Stimulated activated CD8-positive, alpha-beta memory T cell treated with anti-CD3 and anti-CD28 coated beads, Interleukin-4, amount 100 ng/mL, for 48 hours (primary cell): ENCODE measurements around the gene ATP2B3.
A peak's percentile ranks its signal among the peaks of the same experiment; 100 is the strongest.

Source experiments
- DNase-seq: peaks from one replicate; pipeline ENCODE4 v3.0.0-alpha.2; 2020

The ATP2B3 gene

GRCh38 chrX:153539171-153539978 lies 21.9 kb downstream of the ATP2B3 start:
- DNase-seq, result peak; percentile 77

GRCh38 chrX:153539979-153540358 lies 22.5 kb downstream of the ATP2B3 start:
- no peak for DNase-seq

- DNase-seq, result no peak
These were observed 27.3 kb downstream of the ATP2B3 start for GRCh38 chrX:153544727-153545126.

GRCh38 chrX:153546386-153546785 lies 28.9 kb downstream of the ATP2B3 start:
- no peak for DNase-seq

GRCh38 chrX:153547195-153547594 lies 29.8 kb downstream of the ATP2B3 start:
- no peak for DNase-seq

GRCh38 chrX:153549231-153549630 lies 31.8 kb downstream of the ATP2B3 start:
- no peak for DNase-seq

GRCh38 chrX:153549807-153550206 lies 32.4 kb downstream of the ATP2B3 start:
- no peak for DNase-seq

- no peak for DNase-seq
These were observed 33.7 kb downstream of the ATP2B3 start for GRCh38 chrX:153551135-153551534.

- peak; percentile 69 for DNase-seq
These were observed 37.2 kb downstream of the ATP2B3 start for GRCh38 chrX:153554519-153555167.

- no peak for DNase-seq
These were observed 39.3 kb downstream of the ATP2B3 start for GRCh38 chrX:153556767-153557166.

- DNase-seq, result no peak
These were observed 40.3 kb downstream of the ATP2B3 start for GRCh38 chrX:153557618-153558355.

GRCh38 chrX:153560000-153560399 lies 42.6 kb downstream of the ATP2B3 start:
- no peak for DNase-seq

- DNase-seq, result no peak
These were observed 43.0 kb downstream of the ATP2B3 start for GRCh38 chrX:153560466-153560865.

- no peak for DNase-seq
These were observed 43.9 kb downstream of the ATP2B3 start for GRCh38 chrX:153561337-153561736.

GRCh38 chrX:153562546-153562945 lies 45.1 kb downstream of the ATP2B3 start:
- no peak for DNase-seq

GRCh38 chrX:153564047-153564606 lies 46.7 kb downstream of the ATP2B3 start:
- DNase-seq, result no peak

GRCh38 chrX:153565996-153566580 lies 48.6 kb downstream of the ATP2B3 start:
- DNase-seq, result no peak

- DNase-seq, result no peak
These were observed 51.1 kb downstream of the ATP2B3 start for GRCh38 chrX:153568451-153569011.

- DNase-seq, result no peak
These were observed 52.0 kb downstream of the ATP2B3 start for GRCh38 chrX:153569475-153569874.

- no peak for DNase-seq
These were observed 54.1 kb downstream of the ATP2B3 start for GRCh38 chrX:153571534-153571908.

GRCh38 chrX:153572601-153573000 lies 55.2 kb downstream of the ATP2B3 start:
- DNase-seq, result no peak

- no peak for DNase-seq
These were observed 56.5 kb downstream of the ATP2B3 start for GRCh38 chrX:153573984-153574383.
